Stomach (tissue), 4 donors: ENCODE results near the gene FLOT2.
"Not testable (repeated sequence)": the region's sequence is repeated elsewhere in the genome, so short reads cannot be mapped to it uniquely, and the experiment has no call there.

Experiments used
- CTCF ChIP-seq, 7 experiments: fragments of 450-650 bp in 4 of 7; fragments of 200-600 bp in 3 of 7; sonication (generic) in 3 of 7; IDR thresholded peaks; one replicate each; pipeline ENCODE4 v1.5.1; 2016 to 2019; ENCODE audit warnings: antibody characterized with exemption in 7 of 7, control low read depth in 2 of 7, mild to moderate bottlenecking in 1 of 7
- EP300 ChIP-seq: sonication (generic); formaldehyde crosslinking; IDR thresholded peaks from one replicate; pipeline ENCODE4 v1.6.1; 2017; ENCODE audit warnings: antibody characterized with exemption
- POLR2A ChIP-seq, 4 donors: fragments of 450-650 bp; IDR thresholded peaks; one replicate each; pipeline ENCODE4 v1.6.1; 2016; ENCODE audit warnings: antibody characterized with exemption in 4 of 4, control low read depth in 2 of 4, mild to moderate bottlenecking in 1 of 4, moderate library complexity in 1 of 4
- POLR2AphosphoS5 ChIP-seq, 3 donors: sonication (generic); formaldehyde crosslinking; IDR thresholded peaks; one replicate each; pipeline ENCODE4 v1.6.1; 2016; ENCODE audit warnings: antibody characterized with exemption in 3 of 3

- TF ChIP-seq CTCF (IDR thresholded peaks at IDR 0.05); POLR2A (IDR thresholded peaks at IDR 0.05); POLR2AphosphoS5 (IDR thresholded peaks at IDR 0.05); EP300: not testable (repeated sequence)
Measured at GRCh38 chr17:28836541-28836940, 61.0 kb downstream of the FLOT2 start.
